Hepatocyte (in vitro differentiated cells): Measurements from ENCODE around the gene RNF169. TPM values are rescaled to one million over a fixed set of nuclear protein-coding genes. Genes with fewer than 3 reads are reported as not detected.

Source experiments
- DNase-seq: peaks from one replicate; pipeline ENCODE4 v3.0.0-alpha.2; 2016; ENCODE audit warnings: low spot score
- H2AFZ ChIP-seq: fragments of 200-600 bp; sonication (generic); 2 replicates; pipeline ENCODE4 v1.6.0; 2016; ENCODE audit warnings: antibody characterized with exemption, mild to moderate bottlenecking
- H3K27ac ChIP-seq: fragments of 200-600 bp; sonication (generic); 2 replicates; pipeline ENCODE4 v1.5.1; 2016; ENCODE audit warnings: mild to moderate bottlenecking
- H3K27me3 ChIP-seq: fragments of 200-600 bp; sonication (generic); 2 replicates; pipeline ENCODE4 v1.6.1; 2016
- H3K36me3 ChIP-seq: fragments of 200-600 bp; sonication (generic); replicated peaks from 2 replicates; pipeline ENCODE4 v1.5.1; 2016; ENCODE audit warnings: low read depth; ENCODE audit not compliant: insufficient read depth
- H3K4me1 ChIP-seq: fragments of 200-600 bp; sonication (generic); 2 replicates; pipeline ENCODE4 v1.5.1; 2016; ENCODE audit warnings: mild to moderate bottlenecking, moderate library complexity; ENCODE audit not compliant: insufficient read depth
- H3K4me2 ChIP-seq: fragments of 200-600 bp; sonication (generic); 2 replicates; pipeline ENCODE4 v1.6.0; 2016
- H3K4me3 ChIP-seq: fragments of 200-600 bp; sonication (generic); 2 replicates; pipeline ENCODE4 v1.5.1; 2016; ENCODE audit warnings: mild to moderate bottlenecking
- H3K79me2 ChIP-seq: fragments of 200-600 bp; sonication (generic); 2 replicates; pipeline ENCODE4 v1.6.0; 2017; ENCODE audit warnings: mild to moderate bottlenecking
- H3K9me2 ChIP-seq: fragments of 200-600 bp; sonication (generic); replicated peaks from 2 replicates; pipeline ENCODE4 v1.6.0; 2017; ENCODE audit warnings: mild to moderate bottlenecking; ENCODE audit not compliant: insufficient read depth
- H3K9me3 ChIP-seq: fragments of 200-600 bp; sonication (generic); 2 replicates; pipeline ENCODE4 v1.5.1; 2016; ENCODE audit warnings: low read depth, mild to moderate bottlenecking
- H4K20me1 ChIP-seq: fragments of 200-600 bp; sonication (generic); 2 replicates; pipeline ENCODE4 v1.6.0; 2016; ENCODE audit warnings: mild to moderate bottlenecking; ENCODE audit not compliant: insufficient read depth, poor library complexity, severe bottlenecking
- EZH2 ChIP-seq: fragments of 200-600 bp; sonication (generic); IDR thresholded peaks from 2 replicates; pipeline ENCODE4 v1.6.1; 2016; ENCODE audit warnings: antibody characterized with exemption, mild to moderate bottlenecking, borderline replicate concordance
- EZH2phosphoT487 ChIP-seq: fragments of 200-600 bp; sonication (generic); IDR thresholded peaks from one replicate; pipeline ENCODE4 v1.6.1; 2018; ENCODE audit warnings: antibody characterized with exemption, mild to moderate bottlenecking, low read depth, moderate library complexity; ENCODE audit not compliant: unreplicated experiment, severe bottlenecking
- WGBS: methylation state at CpG from one replicate; pipeline ENCODE4 v1.1.6; 2016; ENCODE audit warnings: low lambda C conversion rate; ENCODE audit errors: missing lambda C conversion rate; 5-methylcytosine and 5-hydroxymethylcytosine counted together
- polyA plus RNA-seq: library from polyadenylated mRNA; unstranded; fragments of >200 nt; fragmentation: Nextera tagmentation; extraction: Ambion mirVana; gene quantifications from 2 replicates; pipeline ENCODE4 v1.2.1, GENCODE V29; 2016
- total RNA-seq: library from RNA; depleted of rRNA; stranded (reverse); fragments of >200 nt; gene quantifications from 2 replicates; pipeline ENCODE4 v1.2.3, GENCODE V29; 2014
- TF ChIP-seq, protein P1 (sequence below): fragments of 200-600 bp; sonication (generic); IDR thresholded peaks from 2 replicates; pipeline ENCODE4 v1.5.1; 2016; ENCODE audit warnings: antibody characterized with exemption, mild to moderate bottlenecking; ENCODE audit not compliant: poor library complexity

Gene RNF169
- total and polyA plus RNA-seq, 2 experiments from 2014 or later, result 2.4 to 18.8 TPM

DNA sequence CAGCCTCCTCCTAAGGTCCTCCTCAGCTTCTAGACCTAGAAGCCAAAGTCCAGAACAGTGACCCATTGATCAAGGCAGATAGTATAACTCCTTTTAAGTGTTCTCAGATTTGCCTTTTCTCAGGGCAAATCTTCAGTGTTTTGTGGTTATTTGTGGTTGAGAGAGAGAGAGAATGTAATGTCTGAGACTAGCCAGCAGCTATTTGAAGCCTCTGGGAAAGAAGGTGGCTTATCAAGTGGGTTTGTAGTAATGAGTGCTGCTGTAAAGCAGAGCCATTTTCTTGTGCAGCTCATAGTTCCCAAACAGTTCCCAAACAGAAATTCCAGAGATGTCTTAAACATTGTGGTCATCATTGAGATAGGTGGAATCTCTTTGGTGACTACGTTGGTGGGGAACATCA, 89.5 kb downstream of the RNF169 start:
- Histone ChIP-seq H2AFZ (no peak overlapping the region), H3K27me3 (no peaks in the 10 kb centered on the region), H3K79me2 (no peaks in the 10 kb centered on the region), H3K36me3 (no peaks in the 10 kb centered on the region), H3K9me2 (no peaks in the 10 kb centered on the region), H3K9me3 (no peaks in the 10 kb centered on the region), H4K20me1 (no peaks in the 10 kb centered on the region), H3K4me2 (no peak overlapping the region), H3K27ac (no peak overlapping the region), H3K4me1 (no peaks in the 10 kb centered on the region), H3K4me3 (no peak overlapping the region)
- TF ChIP-seq EZH2 (no peak), EZH2phosphoT487 (no peak)
- TF ChIP-seq, protein P1, sequence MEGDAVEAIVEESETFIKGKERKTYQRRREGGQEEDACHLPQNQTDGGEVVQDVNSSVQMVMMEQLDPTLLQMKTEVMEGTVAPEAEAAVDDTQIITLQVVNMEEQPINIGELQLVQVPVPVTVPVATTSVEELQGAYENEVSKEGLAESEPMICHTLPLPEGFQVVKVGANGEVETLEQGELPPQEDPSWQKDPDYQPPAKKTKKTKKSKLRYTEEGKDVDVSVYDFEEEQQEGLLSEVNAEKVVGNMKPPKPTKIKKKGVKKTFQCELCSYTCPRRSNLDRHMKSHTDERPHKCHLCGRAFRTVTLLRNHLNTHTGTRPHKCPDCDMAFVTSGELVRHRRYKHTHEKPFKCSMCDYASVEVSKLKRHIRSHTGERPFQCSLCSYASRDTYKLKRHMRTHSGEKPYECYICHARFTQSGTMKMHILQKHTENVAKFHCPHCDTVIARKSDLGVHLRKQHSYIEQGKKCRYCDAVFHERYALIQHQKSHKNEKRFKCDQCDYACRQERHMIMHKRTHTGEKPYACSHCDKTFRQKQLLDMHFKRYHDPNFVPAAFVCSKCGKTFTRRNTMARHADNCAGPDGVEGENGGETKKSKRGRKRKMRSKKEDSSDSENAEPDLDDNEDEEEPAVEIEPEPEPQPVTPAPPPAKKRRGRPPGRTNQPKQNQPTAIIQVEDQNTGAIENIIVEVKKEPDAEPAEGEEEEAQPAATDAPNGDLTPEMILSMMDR, result no peak
- 84% methylated on average over 1 of the region's 1 CpG for whole genome bisulfite sequencing
- DNase-seq, result no peak

DNA sequence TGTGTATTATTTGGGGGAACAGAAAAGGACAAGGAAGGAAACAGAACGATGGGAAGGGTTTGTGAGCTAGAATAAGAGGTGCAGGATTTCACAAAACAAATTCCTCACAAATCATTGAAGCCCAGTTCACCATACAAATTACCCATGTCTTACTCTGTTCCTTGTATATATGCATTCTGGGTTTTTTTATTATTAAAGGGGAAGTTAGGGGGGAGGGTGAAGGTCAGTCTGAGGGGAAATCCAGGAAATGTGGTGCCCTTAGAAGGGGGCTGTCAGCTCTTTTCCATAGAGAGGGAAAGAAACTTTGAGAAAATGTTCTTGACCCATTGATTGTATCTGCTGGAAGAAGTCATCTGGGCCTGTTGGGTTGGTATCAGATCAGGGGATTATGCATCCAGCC, 90.8 kb downstream of the RNF169 start:
- no peak overlapping the region for H2AFZ ChIP-seq
- no peaks in the 10 kb centered on the region for H3K27me3 ChIP-seq
- no peak overlapping the region for H3K4me3 ChIP-seq
- H3K4me2 ChIP-seq, result no peak overlapping the region
- no peak overlapping the region for H3K27ac ChIP-seq
- TF ChIP-seq, protein P1, result no peak
- TF ChIP-seq EZH2 (no peak), EZH2phosphoT487 (no peak)
- no peaks in the 10 kb centered on the region for H3K9me2 ChIP-seq
- H3K4me1 ChIP-seq, result no peaks in the 10 kb centered on the region
- no peaks in the 10 kb centered on the region for H3K9me3 ChIP-seq
- H3K79me2 ChIP-seq, result no peaks in the 10 kb centered on the region
- WGBS, result 92% methylated on average over 1 of the region's 1 CpG
- DNase-seq, result no peak
- H4K20me1 ChIP-seq, result no peaks in the 10 kb centered on the region
- no peaks in the 10 kb centered on the region for H3K36me3 ChIP-seq

DNA sequence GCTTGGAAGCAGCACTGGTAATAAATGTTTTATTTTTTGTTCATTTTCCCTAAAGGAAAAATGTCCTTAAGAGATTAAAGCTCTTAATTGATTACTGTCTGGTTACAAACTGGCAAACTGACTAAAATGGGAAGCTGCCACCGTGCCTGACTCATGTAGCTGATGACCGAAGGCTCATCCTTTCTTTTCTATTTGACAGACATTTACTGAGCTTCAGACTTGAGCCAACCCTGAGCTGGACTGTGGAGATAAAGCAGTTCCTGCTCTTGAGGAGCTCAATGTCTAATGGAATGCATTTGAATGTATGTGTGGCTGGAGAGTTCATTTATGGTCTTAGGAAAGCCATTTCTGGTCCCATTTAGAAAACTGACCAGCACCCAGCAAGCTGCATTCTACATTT, 91.3 kb downstream of the RNF169 start:
- TF ChIP-seq EZH2phosphoT487, result no peak
- TF ChIP-seq EZH2, result no peak
- TF ChIP-seq, protein P1, result no peak
- H3K79me2 ChIP-seq, result no peaks in the 10 kb centered on the region
- H3K4me3 ChIP-seq, result no peak overlapping the region
- H3K9me2 ChIP-seq, result no peaks in the 10 kb centered on the region
- no peaks in the 10 kb centered on the region for H3K36me3 ChIP-seq
- no peak overlapping the region for H2AFZ ChIP-seq
- H3K4me2 ChIP-seq, result no peak overlapping the region
- DNase-seq, result no peak
- H4K20me1 ChIP-seq, result no peaks in the 10 kb centered on the region
- H3K27ac ChIP-seq, result no peak overlapping the region
- no peaks in the 10 kb centered on the region for H3K27me3 ChIP-seq
- no peaks in the 10 kb centered on the region for H3K9me3 ChIP-seq
- no peaks in the 10 kb centered on the region for H3K4me1 ChIP-seq
- 79% methylated on average over 2 of the region's 2 CpGs for WGBS

DNA sequence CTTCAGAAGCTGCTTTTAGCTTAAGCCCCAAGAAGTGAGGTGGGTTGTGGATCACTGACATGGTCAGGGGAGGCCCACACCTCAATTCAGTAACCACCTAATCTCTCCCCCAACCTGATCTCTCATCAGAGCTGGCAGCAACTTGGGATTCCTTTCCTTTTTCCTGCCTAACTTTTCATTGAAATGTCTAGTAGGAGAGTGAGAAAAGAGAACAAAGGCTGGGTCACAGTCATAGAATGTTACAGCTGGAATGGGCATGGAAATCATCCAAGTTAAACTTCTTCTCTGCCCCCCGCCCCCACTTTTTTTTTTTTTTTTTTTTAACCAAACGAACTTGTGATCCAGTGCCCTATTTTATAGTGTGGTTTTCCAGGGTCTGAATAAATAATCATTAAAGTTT, 91.8 kb downstream of the RNF169 start:
- WGBS, result 88% methylated on average over 2 of the region's 2 CpGs
- Histone ChIP-seq H3K27ac (no peak overlapping the region), H2AFZ (no peak overlapping the region)

More for the DNA sequence above, 91.8 kb downstream of the RNF169 start:
- Histone ChIP-seq H3K4me2 (no peak overlapping the region), H3K36me3 (no peaks in the 10 kb centered on the region), H3K4me3 (no peak overlapping the region), H3K4me1 (no peaks in the 10 kb centered on the region), H3K9me2 (no peaks in the 10 kb centered on the region), H3K9me3 (no peaks in the 10 kb centered on the region), H4K20me1 (no peaks in the 10 kb centered on the region), H3K27me3 (no peaks in the 10 kb centered on the region), H3K79me2 (no peaks in the 10 kb centered on the region)
- DNase-seq, result no peak
- TF ChIP-seq, protein P1, result no peak
- TF ChIP-seq EZH2phosphoT487 (no peak), EZH2 (no peak)
